Esophagus muscularis mucosa (tissue), 4 donors: Measurements from ENCODE around the gene RNH1.

Experiments
- EP300 ChIP-seq: sonication (generic); formaldehyde crosslinking; IDR thresholded peaks from one replicate; pipeline ENCODE4 v1.6.1; 2017; ENCODE audit warnings: antibody characterized with exemption
- POLR2A ChIP-seq: fragments of 450-650 bp; IDR thresholded peaks from one replicate; pipeline ENCODE4 v1.6.1; 2017; ENCODE audit warnings: antibody characterized with exemption, moderate library complexity, mild to moderate bottlenecking, low read depth
- POLR2AphosphoS5 ChIP-seq, 2 donors: sonication (generic); formaldehyde crosslinking; IDR thresholded peaks; one replicate each; pipeline ENCODE4 v1.6.1; 2017; ENCODE audit warnings: antibody characterized with exemption in 2 of 2
- TF ChIP-seq, protein P1 (sequence below), 3 experiments: fragments of 200-600 bp in 2 of 3; fragments of 450-650 bp in 1 of 3; sonication (generic) in 2 of 3; IDR thresholded peaks; one replicate each; pipeline ENCODE4 v1.5.1; 2017 to 2019; ENCODE audit warnings: antibody characterized with exemption in 3 of 3, mild to moderate bottlenecking in 2 of 3, moderate library complexity in 1 of 3

DNA sequence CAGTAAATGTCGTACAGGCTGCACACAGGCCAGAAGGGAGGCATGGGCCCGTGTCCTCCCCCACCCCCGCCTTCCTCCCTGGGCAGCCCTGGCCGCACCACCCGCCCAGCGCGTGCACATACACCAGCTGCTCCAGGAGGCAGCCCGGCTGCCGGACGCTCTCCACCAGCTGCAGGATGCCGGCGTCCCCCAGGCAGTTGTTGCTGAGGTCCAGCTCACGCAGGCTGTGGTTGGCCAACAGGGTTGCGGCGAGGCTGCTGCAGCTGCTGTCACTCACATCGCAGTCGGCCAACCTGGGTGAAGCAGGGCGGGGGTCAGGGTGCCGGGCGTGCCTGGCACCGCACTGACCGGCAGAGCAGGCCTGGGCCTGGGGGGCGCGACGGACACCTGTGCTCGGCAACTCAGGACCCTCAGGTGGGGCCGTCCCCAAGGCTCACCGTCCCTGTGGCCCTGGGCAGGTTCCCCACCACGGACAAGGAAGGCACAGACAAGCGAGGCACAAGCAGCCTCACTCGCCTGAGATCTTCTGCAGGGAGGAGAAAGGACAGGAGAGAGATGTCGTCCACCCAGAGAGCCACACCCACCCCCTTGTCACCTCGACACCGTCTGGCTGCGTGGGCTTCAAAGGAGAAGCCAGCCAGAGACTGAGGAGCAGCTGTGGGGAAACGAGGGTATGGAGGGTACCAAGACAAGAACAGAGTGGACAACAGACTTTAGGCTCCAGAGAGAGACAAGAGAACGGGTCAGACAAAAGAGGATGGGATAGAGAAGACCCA, 12.1 kb downstream of the RNH1 start:
- TF ChIP-seq, protein P1, sequence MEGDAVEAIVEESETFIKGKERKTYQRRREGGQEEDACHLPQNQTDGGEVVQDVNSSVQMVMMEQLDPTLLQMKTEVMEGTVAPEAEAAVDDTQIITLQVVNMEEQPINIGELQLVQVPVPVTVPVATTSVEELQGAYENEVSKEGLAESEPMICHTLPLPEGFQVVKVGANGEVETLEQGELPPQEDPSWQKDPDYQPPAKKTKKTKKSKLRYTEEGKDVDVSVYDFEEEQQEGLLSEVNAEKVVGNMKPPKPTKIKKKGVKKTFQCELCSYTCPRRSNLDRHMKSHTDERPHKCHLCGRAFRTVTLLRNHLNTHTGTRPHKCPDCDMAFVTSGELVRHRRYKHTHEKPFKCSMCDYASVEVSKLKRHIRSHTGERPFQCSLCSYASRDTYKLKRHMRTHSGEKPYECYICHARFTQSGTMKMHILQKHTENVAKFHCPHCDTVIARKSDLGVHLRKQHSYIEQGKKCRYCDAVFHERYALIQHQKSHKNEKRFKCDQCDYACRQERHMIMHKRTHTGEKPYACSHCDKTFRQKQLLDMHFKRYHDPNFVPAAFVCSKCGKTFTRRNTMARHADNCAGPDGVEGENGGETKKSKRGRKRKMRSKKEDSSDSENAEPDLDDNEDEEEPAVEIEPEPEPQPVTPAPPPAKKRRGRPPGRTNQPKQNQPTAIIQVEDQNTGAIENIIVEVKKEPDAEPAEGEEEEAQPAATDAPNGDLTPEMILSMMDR (IDR thresholded peaks at IDR 0.05): no peak
- TF ChIP-seq POLR2A (no peak), POLR2AphosphoS5 (IDR thresholded peaks at IDR 0.05) (no peak), EP300 (no peak)
